Measurements from ENCODE around the gene CASP8. TPM values are rescaled to one million over a fixed set of nuclear protein-coding genes. Genes with fewer than 3 reads are reported as not detected.

Gene CASP8
- polyA plus RNA-seq, 1 donor from 2014 or later, result not detected

- no peak for TF ChIP-seq RAD21 (conservative IDR thresholded peaks at IDR 0.05)
- TF ChIP-seq REST (IDR thresholded peaks at IDR 0.05; ENCODE audit: borderline replicate concordance), result no peak
- TF ChIP-seq MXI1 (conservative IDR thresholded peaks at IDR 0.05; ENCODE audit: poor library complexity, severe bottlenecking), result no peak
- no peak for TF ChIP-seq EZH2 (IDR thresholded peaks at IDR 0.05; ENCODE audit: borderline replicate concordance, insufficient read depth, low read length, poor library complexity, severe bottlenecking)
- no peak for TF ChIP-seq SMC3 (conservative IDR thresholded peaks at IDR 0.05; ENCODE audit: poor library complexity)
- TF ChIP-seq CTCF (IDR thresholded peaks at IDR 0.05; ENCODE audit: poor library complexity, severe bottlenecking), result no peak
- TF ChIP-seq EP300 (conservative IDR thresholded peaks at IDR 0.05; ENCODE audit: poor library complexity, severe bottlenecking), result no peak
- TF ChIP-seq TAF1 (IDR thresholded peaks at IDR 0.05; ENCODE audit: low read depth), result no peak
- no peak for TF ChIP-seq POLR2AphosphoS5 (IDR thresholded peaks at IDR 0.05)
- Histone ChIP-seq H3K4me2 (ENCODE audit: low read length) (no peak overlapping the region), H3K27me3 (ENCODE audit: insufficient read depth, low read depth, low read length) (no peaks in the 10 kb centered on the region)
These were observed 13.1 kb downstream of the CASP8 start for GRCh38 chr2:201273330-201273983.

GRCh38 chr2:201275069-201275468 is 14.7 kb downstream of the CASP8 start:
- Histone ChIP-seq H3K36me3 (ENCODE audit: insufficient read depth, low read length) (no peaks in the 10 kb centered on the region), H3K27me3 (ENCODE audit: insufficient read depth, low read depth, low read length) (no peaks in the 10 kb centered on the region), H3K9me2 (ENCODE audit: insufficient read depth, low read length) (no peaks in the 10 kb centered on the region), H3K9me3 (ENCODE audit: low read length) (no peaks in the 10 kb centered on the region), H4K20me1 (ENCODE audit: insufficient read depth) (no peaks in the 10 kb centered on the region), H3K79me2 (replicated peaks; ENCODE audit: insufficient read depth, low read length) (no peaks in the 10 kb centered on the region), H3K4me3 (ENCODE audit: low read length) (no peak overlapping the region), H2AFZ (ENCODE audit: low read depth, low read length) (no peak overlapping the region), H3F3A (ENCODE audit: insufficient read depth, low read length, poor library complexity, severe bottlenecking) (no peaks in the 10 kb centered on the region), H3K9ac (ENCODE audit: low read length) (no peak overlapping the region), H3K4me2 (ENCODE audit: low read length) (no peak overlapping the region), H3K27ac (ENCODE audit: low read length) (no peak overlapping the region)
- TF ChIP-seq TAF1 (IDR thresholded peaks at IDR 0.05; ENCODE audit: low read depth), result no peak
- TF ChIP-seq EP300 (conservative IDR thresholded peaks at IDR 0.05; ENCODE audit: poor library complexity, severe bottlenecking), result no peak
- TF ChIP-seq RAD21 (conservative IDR thresholded peaks at IDR 0.05), result no peak
- no peak for TF ChIP-seq MXI1 (conservative IDR thresholded peaks at IDR 0.05; ENCODE audit: poor library complexity, severe bottlenecking)
- TF ChIP-seq CTCF (IDR thresholded peaks at IDR 0.05; ENCODE audit: poor library complexity, severe bottlenecking), result no peak
- TF ChIP-seq REST (IDR thresholded peaks at IDR 0.05; ENCODE audit: borderline replicate concordance), result no peak
- TF ChIP-seq POLR2AphosphoS5 (IDR thresholded peaks at IDR 0.05), result no peak
- TF ChIP-seq EZH2 (IDR thresholded peaks at IDR 0.05; ENCODE audit: borderline replicate concordance, insufficient read depth, low read length, poor library complexity, severe bottlenecking), result no peak
- no peak for TF ChIP-seq SMC3 (conservative IDR thresholded peaks at IDR 0.05; ENCODE audit: poor library complexity)

More at GRCh38 chr2:201273330-201273983, 13.1 kb downstream of the CASP8 start:
- no peak overlapping the region for H2AFZ ChIP-seq (ENCODE audit: low read depth, low read length)
- no peaks in the 10 kb centered on the region for H3K79me2 ChIP-seq (replicated peaks; ENCODE audit: insufficient read depth, low read length)
- no peak overlapping the region for H3K27ac ChIP-seq (ENCODE audit: low read length)
- H4K20me1 ChIP-seq (ENCODE audit: insufficient read depth), result no peaks in the 10 kb centered on the region
- no peak overlapping the region for H3K4me3 ChIP-seq (ENCODE audit: low read length)
- no peaks in the 10 kb centered on the region for H3K36me3 ChIP-seq (ENCODE audit: insufficient read depth, low read length)
- no peaks in the 10 kb centered on the region for H3K9me3 ChIP-seq (ENCODE audit: low read length)
- no peak overlapping the region for H3K9ac ChIP-seq (ENCODE audit: low read length)
- no peaks in the 10 kb centered on the region for H3K9me2 ChIP-seq (ENCODE audit: insufficient read depth, low read length)
- no peaks in the 10 kb centered on the region for H3F3A ChIP-seq (ENCODE audit: insufficient read depth, low read length, poor library complexity, severe bottlenecking)

All from neural cell (in vitro differentiated cells).